ENCODE results near the gene GPR176.

Gene GPR176

DNA sequence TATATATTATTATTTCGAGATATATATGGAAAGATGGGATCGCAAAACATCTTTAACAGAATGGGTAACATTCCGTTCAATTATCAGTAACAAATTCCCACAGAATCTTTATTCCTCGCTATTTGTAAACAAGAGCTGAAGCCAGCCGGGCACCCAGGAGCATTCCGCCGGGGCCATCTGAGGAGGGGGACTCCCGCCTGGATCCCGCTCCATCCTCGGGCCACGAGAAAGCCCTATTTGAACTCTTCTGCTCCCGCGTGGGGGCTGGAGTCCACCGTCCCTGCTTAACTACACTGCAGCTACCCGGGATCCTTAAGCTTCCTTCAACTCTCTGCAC, 687 bp downstream of the GPR176 start:
- in situ Hi-C loops (cut with HindIII; ENCODE audit: low sequenced_read_pairs), result no loop called here
- TF ChIP-seq CTCF (IDR thresholded peaks at IDR 0.05; ENCODE audit: low read depth, low read length, missing control alignments), result no peak
- peak overlapping the region; percentile 79 for H3K4me3 ChIP-seq (ENCODE audit: low read depth, low read length)
- DNase-seq (ENCODE audit: low read depth), result no peak

DNA sequence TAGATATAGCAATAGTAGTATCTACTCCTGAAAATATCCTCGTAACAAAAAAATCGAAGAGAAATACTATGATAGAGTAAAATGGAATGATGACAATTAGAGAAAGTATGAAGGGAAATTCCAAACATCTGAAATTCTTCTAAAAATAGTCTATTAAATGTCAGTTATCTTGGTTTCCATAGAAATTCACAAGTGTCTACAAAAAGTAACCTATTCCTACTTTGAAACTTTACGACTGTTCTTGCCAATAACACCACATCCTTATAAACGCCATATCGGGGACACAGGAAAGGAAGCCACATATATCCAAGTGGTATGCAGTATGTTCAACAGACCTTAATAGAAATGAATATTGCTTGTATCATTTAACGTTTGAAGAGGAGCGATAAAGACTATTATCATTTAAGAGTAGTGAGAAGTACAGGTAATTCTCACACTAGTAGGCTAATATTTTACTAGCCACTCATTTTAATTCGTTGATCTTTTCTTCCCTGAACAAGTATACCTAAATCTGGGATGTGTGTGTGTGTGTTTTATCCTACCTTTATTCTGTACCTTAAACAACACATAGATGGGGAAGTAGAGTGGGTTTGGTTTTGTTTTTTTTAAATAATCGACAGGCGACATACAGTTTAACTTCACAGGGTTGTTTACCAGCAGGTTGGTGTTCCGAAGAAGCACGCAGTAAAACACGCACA, 1.2 kb downstream of the GPR176 start:
- no peak for TF ChIP-seq CTCF (IDR thresholded peaks at IDR 0.05; ENCODE audit: low read depth, low read length, missing control alignments)
- in situ Hi-C loops (cut with HindIII; ENCODE audit: low sequenced_read_pairs), result no loop called here
- peak; percentile 46 for DNase-seq (ENCODE audit: low read depth)
- H3K4me3 ChIP-seq (ENCODE audit: low read depth, low read length), result peak overlapping the region; percentile 79

- no peak for TF ChIP-seq CTCF (IDR thresholded peaks at IDR 0.05; ENCODE audit: low read depth, low read length, missing control alignments)
- no peak overlapping the region for H3K4me3 ChIP-seq (ENCODE audit: low read depth, low read length)
- DNase-seq (ENCODE audit: low read depth), result no peak
- in situ Hi-C loops (cut with HindIII; ENCODE audit: low sequenced_read_pairs), result no loop called here
These were observed 5.1 kb downstream of the GPR176 start for GRCh38 chr15:39914977-39915376.

- no peak overlapping the region for H3K4me3 ChIP-seq (ENCODE audit: low read depth, low read length)
- DNase-seq (ENCODE audit: low read depth), result no peak
- TF ChIP-seq CTCF (IDR thresholded peaks at IDR 0.05; ENCODE audit: low read depth, low read length, missing control alignments), result no peak
- in situ Hi-C loops (cut with HindIII; ENCODE audit: low sequenced_read_pairs), result no loop called here
These were observed 11.1 kb downstream of the GPR176 start for GRCh38 chr15:39909007-39909406.

DNA sequence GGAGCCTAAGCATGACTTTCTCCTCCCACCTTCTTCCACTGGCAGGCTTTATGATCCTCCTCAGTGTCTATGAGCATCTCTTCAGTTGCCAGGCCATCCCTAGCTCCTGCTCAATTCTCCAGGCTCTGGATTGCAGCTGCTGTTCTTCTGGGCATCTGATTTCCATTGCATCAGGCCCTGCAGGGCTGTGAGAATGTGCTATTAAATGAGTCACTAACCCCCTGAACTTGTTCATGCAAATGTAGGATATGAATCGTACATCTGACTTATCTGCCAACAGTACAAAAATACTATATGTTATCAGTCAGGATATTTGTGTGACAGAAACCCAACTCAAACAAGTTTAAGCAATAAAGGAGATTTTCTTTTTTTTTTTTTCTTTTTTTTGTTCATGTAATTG, 11.9 kb downstream of the GPR176 start:
- in situ Hi-C loops (cut with HindIII; ENCODE audit: low sequenced_read_pairs), result no loop called here
- TF ChIP-seq CTCF (IDR thresholded peaks at IDR 0.05; ENCODE audit: low read depth, low read length, missing control alignments), result no peak
- no peak overlapping the region for H3K4me3 ChIP-seq (ENCODE audit: low read depth, low read length)
- DNase-seq (ENCODE audit: low read depth), result peak; percentile 46

GRCh38 chr15:39907216-39907615, 12.8 kb downstream of the GPR176 start:
- TF ChIP-seq CTCF (IDR thresholded peaks at IDR 0.05; ENCODE audit: low read depth, low read length, missing control alignments), result no peak
- no peak overlapping the region for H3K4me3 ChIP-seq (ENCODE audit: low read depth, low read length)
- DNase-seq (ENCODE audit: low read depth), result no peak
- in situ Hi-C loops (cut with HindIII; ENCODE audit: low sequenced_read_pairs), result no loop called here

Measured in astrocyte of the cerebellum (primary cell).